Frontal cortex (tissue), 4 donors: ENCODE measurements around the gene INA. TPM values are rescaled to one million over a fixed set of nuclear protein-coding genes. Genes with fewer than 3 reads are reported as not detected.

Source experiments
- DNase-seq, 2 donors: peaks; one replicate each; pipeline ENCODE4 v3.0.0; 2012; ENCODE audit warnings: low spot score in 2 of 2
- FAIRE-seq: peaks from 2 replicates; lab custom pipeline; 2012; peaks lifted over from hg19 to GRCh38; lab: Jason Lieb, UNC
- total RNA-seq: library from RNA; depleted of rRNA; stranded (reverse); fragments of >200 nt; gene quantifications from one replicate; pipeline ENCODE4 v1.2.3, GENCODE V29; 2014
- donor health status: control.
- donor health status: control.
- donor health status: control.

INA gene
- total RNA-seq, 1 donor from 2014 or later = 138 TPM

DNA sequence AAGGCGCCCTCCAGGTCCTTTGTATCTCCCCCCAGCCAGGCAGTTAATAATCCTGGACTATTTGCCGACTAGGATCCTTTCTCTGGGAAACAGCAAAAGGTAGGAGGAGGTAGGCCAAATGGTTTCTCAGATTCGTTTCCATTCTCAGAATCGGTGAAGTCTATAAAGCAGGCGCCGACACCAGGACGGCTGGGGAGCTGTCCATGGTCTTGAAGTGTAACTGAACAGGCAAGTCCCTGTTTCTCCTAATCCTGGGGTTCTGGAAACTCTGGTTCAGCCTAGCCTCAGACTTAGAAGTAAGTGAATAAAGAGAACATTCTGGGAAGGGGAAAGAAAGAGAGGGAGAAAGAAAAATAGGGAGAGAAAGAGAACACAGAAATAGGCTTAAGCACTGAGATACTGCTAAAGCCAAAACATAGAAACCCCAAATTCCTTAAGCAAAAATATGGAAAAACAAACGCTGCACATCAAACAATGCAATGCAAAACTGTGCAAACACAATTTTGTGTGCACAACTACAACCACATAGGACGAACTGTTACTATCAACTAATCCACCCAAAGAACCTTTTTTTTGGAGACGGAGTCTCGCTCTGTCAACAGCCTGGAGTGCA lies 11.1 kb upstream of the INA start:
- no peak for DNase-seq
- no peak for FAIRE-seq

DNA sequence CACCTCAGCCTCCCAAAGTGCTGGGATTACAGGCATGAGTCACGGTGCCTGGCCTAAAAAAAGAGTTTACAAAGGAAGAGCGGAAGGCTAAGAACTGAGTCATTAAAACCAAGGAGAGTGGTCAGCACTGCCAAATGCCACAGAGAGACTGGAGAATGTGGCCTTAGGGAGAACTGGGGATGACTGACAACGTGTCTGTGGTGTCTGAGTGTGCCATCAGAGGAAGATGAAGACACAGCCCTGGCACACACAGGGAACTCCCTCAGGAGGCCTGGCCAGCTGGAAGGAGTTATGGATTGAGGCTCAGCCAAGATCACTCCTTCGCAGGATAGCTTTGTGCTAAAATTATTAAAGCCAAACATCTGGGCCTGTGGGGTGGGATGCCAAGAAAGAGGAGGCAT lies 3.9 kb upstream of the INA start:
- DNase-seq (peak in 1 of 2 donors; percentile 43), FAIRE-seq (no peak)

DNA sequence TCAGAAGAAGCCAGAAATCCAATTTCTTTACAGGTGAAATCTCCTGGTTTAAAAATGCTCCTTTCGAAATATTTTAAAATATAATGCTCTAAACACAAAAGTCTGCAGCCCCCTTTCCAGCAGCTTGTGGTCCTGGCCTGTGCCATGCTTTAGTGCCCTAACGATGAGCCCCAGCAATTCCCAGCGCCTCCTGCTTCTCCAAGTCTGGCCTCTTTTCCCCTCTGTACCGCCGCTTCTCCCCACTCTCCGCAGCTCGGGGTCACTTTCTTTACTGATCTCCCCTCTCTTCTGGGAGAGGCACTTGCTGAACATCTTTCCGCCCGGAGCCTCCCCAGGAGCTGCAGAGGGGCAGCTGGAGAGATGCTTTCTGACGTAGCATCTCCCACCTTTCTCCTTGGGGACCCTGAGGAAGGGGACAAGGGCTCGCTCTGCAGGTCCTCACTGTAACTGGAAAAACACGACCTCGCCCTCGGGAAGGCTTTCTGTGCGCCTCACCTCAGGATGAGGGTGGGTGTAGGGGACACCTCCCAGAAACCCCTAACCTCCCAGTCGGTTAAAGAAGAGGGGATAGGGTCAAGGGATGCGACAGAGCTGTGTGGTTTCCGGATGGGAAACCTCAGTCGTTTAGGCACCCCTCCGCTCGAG lies 565 bp upstream of the INA start:
- no peak for DNase-seq
- no peak for FAIRE-seq

DNA sequence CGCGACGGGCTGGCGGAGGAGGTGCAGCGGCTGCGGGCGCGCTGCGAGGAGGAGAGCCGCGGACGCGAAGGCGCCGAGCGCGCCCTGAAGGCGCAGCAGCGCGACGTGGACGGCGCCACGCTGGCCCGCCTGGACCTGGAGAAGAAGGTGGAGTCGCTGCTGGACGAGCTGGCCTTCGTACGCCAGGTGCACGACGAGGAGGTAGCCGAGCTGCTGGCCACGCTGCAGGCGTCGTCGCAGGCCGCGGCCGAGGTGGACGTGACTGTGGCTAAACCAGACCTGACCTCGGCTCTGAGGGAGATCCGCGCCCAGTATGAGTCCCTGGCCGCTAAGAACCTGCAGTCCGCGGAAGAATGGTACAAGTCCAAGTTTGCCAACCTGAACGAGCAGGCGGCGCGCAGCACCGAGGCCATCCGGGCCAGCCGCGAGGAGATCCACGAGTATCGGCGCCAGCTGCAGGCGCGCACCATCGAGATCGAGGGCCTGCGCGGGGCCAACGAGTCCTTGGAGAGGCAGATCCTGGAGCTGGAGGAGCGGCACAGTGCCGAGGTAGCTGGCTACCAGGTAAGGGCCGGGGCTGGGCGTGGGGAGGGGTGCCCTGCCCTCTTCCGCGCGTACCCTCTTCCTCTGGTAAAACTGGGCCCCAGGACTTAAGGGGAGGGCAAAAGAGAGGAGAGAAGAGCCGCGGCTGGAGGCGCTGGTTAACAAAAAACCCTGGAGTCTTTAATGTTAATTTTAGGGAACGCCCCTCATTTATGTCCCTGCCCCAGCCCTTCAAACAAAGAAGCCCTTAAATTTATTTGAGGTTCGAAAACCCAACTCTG lies 987 bp downstream of the INA start:
- FAIRE-seq = no peak
- DNase-seq = peak in 1 of 2 donors; percentile 22

DNA sequence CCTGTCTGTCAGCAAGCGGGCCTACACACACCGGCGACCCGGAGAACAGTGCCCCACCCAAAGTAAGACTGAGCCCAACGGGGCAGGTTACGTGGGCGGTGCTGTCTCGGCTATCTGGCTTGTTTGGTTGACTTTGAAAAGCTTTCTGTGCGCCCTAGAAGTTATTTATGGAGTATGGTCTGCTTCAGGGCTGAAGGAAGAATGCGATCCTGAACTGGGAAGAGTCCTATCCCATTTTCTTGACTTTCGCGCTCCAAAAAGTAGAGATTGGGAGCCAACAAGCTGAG lies 1.5 kb downstream of the INA start:
- FAIRE-seq = no peak
- peak in 1 of 2 donors; percentile 24 for DNase-seq

DNA sequence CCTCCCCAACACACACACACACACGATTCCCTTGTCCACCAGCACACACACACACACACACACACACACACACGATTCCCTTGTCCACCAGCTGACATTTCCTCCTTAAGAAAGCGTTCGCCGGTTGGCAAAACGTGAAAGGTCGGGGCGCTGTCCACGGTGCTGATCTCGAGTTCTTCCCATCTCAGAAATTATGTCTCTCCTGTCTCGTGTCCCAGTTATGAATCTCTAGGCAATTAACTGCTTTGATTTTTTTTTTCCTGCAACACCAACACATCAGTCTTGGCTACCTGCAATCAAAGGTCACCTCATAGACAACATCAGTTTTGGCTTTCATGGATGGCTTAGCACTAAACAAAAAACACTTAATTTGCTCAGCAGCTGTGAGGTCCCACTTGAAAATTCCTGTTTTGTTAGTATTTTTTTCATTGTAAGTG lies 1.9 kb downstream of the INA start:
- no peak for FAIRE-seq
- DNase-seq = peak in 1 of 2 donors; percentile 43

DNA sequence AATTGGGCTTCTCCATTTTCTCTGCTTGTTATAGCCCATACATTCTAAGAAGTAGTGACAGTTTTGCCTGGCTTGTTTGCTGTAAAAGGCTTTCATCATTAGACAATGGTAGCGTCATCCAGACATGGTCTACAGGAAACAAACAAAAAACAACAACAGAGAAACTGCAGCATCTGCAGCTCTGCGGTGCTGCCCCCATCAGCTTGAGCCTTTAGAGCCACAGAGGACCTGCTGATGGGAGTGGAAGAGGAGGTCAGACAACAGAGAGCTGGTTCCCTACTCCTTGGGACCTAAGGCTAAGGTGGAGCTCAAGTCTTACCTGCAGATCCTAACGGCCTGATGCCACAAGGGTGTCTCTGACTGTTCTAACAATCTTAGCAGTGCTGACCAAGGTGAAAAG lies 3.1 kb downstream of the INA start:
- DNase-seq = no peak
- FAIRE-seq = no peak

DNA sequence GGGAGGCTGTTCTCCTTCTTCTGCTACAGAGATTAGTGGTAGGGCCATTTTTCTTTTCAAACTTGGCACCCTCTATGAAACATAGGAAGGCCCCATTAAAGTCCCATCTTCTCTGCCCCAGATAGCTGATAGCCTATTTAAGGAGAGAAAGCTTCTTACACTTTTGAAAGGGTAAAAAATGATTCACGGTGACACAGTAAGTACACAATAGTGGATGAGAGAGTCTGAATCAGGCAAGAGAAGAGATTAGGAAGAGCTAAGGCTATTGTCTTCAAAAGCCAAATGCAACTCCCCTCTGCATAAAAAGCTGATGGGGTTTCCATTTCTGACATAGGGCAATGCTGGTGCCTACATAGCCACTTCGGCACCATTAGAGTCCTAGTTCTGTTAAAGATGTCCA lies 3.6 kb downstream of the INA start:
- FAIRE-seq = no peak
- no peak for DNase-seq

DNA sequence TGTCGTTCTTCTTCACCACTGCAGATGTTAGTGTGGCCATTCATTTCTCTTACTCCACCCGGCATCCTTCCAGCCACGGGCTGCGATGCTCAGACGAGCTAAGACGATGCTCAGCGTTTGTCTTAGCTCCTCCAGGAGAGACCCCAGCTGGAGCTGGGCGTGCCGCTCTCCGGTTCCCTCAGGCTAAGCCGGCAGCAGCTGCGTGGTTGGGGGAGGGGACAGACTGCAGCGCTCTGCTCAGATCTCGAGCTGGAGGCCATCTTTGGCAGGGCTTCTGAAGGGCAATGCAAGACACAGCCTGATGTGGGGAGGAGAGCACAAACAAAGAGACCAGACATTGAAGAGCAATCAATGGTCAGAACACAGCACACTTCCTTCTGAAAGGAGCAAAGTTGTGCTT lies 4.8 kb downstream of the INA start:
- DNase-seq (no peak), FAIRE-seq (no peak)

DNA sequence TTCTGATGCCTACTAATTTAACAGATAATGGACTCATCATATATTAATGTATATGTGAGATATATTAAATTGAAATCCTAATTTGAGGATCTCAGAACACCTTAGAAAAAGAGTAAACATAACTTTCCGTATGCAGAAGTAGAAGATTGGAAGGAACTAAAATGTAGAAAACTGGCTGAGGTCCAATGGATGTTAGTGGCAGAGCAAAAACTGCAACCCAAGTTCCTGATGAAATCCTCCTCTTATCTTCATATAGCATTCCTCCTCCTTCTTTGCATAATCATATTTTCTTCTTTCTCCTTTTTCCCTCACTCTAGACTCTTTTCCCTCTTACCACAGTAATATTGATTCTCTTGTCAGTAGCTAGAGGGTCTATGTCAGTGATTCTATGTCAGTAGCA lies 6.0 kb downstream of the INA start:
- FAIRE-seq = no peak

DNA sequence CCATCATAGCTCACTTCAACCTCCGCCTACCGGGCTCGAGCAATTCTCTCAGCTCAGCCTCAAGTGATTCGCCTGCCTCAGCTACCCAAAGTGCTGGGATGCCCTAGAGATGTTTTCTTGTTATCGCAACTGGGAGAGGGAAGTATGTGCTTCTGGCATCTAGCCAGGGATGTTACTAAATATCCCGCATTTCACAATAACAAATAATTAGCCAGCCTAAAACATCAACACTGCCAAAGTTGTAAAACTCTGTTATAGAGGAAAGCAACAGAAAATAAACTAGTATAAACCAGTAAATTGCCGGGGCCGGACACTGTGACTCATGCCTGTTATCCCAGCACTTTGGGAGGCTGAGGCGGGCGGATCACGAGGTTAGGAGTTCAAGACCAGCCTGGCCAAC lies 7.2 kb downstream of the INA start:
- DNase-seq (no peak), FAIRE-seq (no peak)

More for the DNA sequence above, 6.0 kb downstream of the INA start:
- DNase-seq = no peak

DNA sequence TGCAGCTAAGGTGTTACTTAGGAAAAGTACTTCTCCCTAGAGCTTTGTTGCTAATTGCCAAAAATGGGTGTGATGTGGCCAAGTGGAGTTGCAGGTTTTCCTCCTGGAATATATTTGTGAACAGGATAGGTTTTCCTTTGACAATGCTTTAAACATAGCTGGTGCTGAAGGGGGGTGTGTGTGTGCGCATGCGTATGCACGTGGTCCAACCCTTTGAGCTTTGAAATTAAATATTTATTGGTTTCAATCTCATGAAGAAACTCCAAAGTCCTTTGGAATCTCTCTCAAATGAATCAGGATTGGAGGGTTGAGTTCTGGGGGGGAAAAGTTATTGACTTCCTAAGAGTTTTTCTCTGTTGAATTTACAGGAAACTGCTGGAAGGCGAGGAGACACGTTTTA lies 11.1 kb downstream of the INA start:
- DNase-seq (no peak), FAIRE-seq (no peak)

DNA sequence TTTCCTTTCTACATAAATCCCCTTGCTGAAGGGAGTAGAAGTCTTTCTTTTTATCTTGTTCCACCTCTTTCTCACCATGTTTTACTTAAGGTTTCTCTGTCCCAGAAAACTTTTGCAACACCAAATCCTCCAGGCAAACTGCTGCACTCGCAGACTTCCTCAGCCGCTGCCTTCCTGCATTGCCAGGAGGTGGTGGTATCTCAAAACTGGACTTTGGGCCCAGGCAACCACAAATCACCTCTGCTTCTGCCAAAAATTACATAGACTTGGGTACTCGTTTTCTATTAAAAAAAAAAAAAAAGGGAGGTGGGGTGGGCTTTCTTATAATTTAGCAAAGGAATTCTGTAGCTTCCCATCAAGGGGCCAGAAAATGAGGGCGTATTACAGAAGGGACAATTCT lies 14.7 kb downstream of the INA start:
- FAIRE-seq (no peak), DNase-seq (no peak)

DNA sequence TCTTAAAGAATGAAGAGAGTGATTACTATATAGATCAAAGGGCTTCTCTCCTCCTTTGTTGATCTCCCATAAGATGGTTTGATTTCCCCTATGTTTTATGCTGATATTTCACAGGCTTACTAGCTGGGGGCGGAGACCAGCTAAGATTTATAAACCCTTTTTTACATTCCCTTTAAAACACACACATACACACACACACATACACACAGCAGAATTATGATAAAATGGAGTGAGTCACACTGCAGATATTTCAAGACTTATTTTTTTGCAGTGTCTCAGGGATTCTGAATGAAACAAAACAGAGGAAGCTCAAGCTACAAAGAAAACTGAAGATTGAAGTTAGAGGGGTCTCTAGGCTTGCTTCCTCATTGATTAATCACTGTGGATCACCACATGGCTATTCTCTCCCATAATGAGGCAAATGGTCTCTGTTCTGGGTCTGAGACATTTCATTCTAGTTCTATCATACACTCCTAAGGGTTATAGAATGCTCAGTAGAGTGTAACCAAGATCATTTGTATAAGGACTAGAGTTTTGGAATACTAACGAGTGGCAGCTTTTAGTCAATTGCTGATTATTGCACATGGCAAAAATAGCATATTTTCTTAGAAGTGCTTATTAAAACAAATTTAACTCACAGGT lies 18.6 kb downstream of the INA start:
- no peak for FAIRE-seq
- DNase-seq = no peak

DNA sequence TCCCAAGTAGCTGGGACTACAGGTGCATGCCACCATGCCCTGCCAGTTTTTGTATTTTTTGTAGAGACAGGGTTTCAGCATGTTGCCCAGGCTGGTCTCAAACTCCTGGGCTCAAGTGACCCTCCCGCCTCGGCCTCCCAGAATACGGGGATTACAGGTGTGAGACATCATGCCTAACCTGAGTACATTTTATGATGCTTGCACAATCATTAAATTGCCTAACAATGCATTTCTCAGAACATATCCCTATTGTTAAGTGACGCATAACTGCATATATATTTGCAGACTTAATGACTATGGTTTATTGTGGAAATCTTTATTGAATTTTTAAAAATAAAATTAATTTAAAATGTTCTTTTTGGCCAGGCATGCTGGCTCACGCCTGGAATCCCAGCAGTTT lies 30.7 kb downstream of the INA start:
- FAIRE-seq = no peak
- no peak for DNase-seq

DNA sequence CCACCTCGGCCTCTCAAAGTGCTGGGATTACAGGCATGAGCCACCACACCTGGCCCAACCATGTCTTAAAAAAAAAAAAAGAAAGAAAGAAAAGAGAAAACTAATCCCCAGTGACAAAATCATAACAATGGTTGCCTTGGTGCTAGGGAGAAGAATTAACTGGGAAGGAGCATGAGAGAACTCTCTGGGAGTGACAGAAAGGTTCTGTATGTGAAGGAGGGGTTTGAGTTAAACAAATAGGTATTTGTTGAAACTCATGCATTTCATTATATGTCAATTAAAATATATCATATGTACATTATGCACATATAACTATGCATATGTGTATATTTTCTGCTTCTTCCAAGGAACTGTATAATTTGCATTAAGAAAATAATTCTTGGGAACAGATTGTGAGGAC lies 33.3 kb downstream of the INA start:
- FAIRE-seq = no peak

DNA sequence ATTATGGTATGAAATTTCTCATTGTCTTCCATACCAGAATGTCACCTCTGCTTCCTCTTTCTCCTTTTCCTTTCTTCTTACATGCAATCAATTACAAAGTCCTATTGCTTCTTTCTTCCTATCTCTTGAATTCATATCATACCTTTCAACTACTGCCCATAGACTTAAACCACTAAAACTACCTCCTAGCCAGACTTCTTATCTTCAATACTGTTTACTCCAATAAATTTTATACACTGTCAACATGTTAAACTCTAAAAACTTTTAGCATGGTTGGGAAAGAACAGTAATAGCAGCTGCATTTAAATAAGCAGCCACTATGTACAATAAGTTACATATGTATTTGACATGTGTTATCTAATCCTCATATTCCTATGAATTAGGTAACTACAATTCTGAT lies 39.1 kb downstream of the INA start:
- FAIRE-seq (no peak), DNase-seq (no peak)

More for the DNA sequence above, 33.3 kb downstream of the INA start:
- no peak for DNase-seq

DNA sequence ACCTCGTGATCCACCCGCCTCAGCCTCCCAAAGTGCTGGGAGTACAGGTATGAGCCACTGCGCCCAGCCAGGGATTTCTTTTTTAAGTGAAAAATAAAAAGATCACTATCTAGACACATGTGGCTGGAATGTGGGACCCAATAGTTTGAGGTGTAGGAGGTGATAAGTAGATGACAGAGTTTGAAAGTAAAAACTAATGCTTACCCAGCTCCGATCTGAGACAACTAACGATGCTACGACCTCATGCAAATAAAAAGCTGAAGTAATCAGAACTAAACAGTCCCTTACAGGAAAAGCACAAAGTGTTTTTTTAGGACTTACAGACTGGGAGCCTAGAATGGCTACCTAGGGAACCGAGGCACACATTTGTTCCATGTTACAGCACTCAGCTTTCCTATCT lies 51.0 kb downstream of the INA start:
- DNase-seq (no peak), FAIRE-seq (no peak)

DNA sequence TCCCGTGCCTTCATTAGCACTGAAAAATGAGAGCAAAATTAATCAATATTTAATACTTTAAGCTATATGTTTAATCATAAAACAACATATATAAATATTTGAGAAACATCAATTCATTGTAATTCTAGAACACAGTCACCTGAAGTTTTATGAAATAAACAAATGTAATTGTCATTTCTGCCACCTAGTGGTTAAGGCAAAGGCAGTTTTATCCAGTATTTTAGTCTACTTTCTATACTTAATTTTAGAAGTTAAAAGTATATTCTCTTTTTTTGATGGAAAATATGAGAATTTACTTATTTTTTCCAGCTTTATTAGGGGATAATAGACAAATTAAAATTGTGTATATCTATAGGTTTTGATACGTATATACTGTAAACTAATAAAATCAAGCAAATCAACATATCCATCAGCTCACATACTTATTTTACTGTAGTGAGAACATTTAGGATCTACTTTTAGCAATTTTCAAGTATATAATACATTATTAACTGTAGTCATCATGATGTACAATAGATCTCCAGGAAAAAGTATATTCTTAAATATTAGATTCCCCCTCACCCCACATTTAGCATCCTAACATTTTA lies 57.1 kb downstream of the INA start:
- FAIRE-seq (peak; percentile 74), DNase-seq (no peak)

DNA sequence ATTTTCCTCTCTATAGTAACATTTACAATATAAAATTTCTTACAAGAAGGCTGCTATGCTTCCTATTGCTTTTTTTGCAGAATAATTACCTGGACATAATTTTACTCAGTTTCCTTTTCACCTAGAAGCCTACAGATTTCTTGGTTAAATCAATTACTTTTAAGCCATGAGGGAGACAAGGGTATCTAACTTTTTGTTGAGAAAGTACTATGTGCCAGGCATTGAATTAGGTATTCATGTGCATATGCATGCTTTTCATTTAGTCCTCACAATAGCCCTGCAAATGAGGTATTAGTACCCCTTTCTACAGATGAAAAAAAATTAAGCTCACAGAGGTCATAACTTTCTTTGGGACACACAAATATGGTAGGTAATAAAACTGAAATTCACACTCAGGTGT lies 57.6 kb downstream of the INA start:
- DNase-seq (no peak), FAIRE-seq (no peak)

DNA sequence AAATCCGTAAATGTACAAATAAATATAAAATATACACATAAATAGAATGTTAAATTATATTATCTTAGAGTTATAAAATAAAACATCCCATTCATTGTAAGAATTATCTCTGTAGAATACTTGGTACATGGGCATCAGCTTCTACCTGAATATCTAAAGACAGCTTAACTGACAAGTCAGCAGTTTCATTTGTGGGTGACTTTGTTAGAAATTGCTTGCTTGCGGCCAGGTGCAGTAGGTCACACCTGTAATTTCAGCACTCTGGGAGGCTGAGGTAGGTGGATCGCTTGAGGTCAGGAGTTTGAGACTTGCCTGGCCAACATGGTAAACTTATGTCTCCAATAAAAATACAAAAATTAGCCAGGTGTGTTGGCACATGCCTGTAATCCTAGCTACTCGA lies 59.4 kb downstream of the INA start:
- no peak for FAIRE-seq

More for the DNA sequence above, 59.4 kb downstream of the INA start:
- no peak for DNase-seq
